GM19099 (cell line): ENCODE results near the gene HOMER1.

Experiments used
- POLR2A ChIP-seq: IDR thresholded peaks from 3 replicates; pipeline ENCODE4 v1.6.1; 2011; ENCODE audit warnings: low read depth; ENCODE audit not compliant: insufficient read length; ENCODE audit errors: extremely low read depth

Gene HOMER1

DNA sequence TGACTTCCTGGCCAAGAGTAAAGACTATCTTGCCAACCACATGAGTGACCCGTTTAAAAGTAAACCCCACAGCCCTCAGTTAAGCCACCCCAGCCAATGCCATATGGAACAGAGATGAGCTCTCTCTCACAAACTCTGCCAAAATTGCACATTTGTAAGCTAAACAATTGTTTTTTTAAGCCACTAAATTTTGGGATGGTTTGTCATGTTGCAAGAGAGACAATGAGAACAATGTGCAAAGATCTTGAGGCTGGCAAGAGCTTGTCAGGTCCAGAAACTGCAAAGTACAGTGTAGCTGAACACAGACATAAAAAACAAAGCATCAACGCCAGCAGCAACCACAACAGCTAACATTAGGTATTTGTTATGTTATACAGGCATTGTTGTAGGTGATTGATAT, 27.8 kb downstream of the HOMER1 start:
- no peak for TF ChIP-seq POLR2A

DNA sequence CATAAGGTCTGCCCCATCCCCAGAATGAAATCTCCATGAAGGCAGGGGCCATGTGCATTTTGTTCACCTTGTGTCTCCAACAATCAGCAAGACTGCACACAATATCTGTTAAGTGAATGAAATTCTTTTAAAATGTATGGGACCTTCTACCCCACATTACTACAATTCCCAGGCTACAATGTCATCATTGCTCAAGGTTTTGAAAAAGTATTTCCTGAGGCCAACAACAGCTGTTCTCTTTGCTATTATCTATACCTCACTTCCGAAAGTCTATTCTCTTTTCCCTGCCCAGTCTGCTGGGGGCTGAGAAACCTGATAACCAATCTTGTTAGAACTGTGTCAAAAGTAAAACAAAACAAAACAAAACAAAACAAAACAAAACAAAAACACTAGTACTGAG, 29.2 kb downstream of the HOMER1 start:
- TF ChIP-seq POLR2A, result no peak

DNA sequence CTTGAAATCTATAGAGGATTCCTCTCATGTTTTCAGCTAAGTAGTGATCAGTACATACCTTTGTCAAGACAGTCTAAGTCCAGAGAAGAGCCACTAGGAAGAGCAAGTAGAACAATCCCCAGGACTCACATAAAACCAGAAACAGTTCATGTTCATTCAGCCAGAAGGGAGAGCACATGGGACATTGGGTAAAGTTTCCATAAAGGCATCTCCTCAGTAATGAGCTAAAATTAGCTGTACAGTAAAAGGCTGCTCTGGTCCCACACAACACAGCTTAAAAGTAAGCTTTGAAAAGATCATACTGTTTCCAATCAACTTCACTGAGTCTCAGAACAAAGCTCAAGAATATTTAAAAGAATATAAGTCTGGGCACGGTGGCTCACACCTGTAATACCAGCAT, 32.4 kb downstream of the HOMER1 start:
- no peak for TF ChIP-seq POLR2A

DNA sequence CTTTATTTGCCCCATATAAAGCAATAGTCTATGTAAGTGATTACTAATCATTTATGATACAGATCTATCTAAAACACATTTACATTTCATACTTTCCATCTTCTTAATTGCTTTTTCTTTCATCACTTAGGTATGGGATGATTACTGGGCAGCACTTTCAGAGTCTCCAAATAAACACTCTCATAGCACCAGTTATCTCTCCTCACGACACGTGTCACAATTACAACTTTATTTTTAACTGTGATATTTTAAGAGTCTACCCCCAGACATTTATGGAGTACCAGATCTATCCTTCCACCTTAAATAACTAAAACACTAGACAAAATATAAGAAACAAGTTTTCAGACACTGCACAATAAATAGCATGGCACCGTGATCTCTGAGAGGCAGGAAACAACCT, 32.9 kb downstream of the HOMER1 start:
- TF ChIP-seq POLR2A, result no peak

DNA sequence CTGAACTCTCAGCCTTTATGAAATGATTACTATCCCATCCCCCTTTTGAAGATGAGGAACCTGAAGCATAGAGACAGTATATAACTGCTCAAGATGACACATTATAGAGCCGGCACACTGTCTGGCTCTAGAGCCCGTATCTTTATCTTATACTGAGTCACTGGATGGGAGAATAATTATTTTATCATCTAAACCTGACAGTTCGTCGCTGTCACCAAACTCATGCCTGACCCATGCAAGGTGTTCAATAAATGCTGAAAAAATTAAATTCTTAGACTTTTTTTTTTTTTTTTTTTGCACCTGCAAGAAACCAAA, 38.8 kb downstream of the HOMER1 start:
- no peak for TF ChIP-seq POLR2A

DNA sequence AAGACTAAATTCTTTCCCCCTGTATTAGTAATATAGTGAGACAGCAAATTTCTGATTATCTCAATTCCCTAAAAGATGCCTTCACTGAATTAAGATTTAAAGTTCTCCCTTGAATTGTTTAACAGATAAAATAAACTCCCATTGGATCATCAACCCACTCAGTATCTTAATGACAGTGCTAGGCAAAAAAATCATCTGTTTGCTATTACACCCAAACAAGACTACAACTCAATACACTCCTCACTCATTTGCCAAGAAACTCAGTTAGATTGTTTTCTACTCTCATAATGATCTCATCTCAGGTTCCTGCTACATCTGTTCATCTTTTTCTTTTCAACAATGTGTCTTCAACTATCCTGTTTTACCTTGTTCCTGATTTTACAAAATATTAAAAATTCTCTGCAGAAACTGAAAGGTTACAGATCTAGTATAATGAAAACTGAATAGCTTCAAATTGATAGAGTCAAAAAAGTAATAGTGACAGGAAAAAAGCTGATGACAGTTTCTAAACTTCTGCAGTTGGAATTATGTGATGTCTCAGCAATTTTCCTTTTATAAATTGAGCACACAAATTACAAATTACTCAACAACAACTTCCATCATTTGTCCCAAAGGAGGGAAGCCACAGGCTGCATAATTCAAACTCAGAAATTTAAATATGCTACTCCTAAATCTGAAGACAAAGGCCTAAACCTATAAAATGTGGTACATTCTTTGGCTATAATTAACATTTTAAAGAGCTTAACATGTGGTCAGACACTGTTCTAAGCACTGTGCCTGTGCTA, 39.4 kb downstream of the HOMER1 start:
- no peak for TF ChIP-seq POLR2A

DNA sequence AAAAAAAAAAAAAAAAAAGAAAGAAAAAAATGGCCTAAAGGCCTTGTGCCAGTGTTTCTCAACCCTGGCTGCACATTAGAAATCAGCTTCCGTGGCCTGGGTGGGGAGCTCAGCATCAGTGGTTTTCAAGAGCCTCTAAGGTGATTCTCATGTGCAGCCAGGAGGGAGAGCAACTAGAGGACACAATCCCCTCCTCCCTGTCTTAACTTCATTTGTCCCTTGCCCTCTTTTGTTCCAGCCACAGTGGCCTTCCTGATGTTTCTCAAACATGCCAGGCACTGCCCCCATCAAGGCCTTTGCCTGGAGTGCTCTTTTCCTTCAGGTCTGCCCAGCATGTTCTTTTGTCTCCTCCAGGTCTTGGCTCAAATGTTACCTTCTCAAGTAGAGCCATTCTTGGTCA, 42.4 kb downstream of the HOMER1 start:
- TF ChIP-seq POLR2A, result no peak

DNA sequence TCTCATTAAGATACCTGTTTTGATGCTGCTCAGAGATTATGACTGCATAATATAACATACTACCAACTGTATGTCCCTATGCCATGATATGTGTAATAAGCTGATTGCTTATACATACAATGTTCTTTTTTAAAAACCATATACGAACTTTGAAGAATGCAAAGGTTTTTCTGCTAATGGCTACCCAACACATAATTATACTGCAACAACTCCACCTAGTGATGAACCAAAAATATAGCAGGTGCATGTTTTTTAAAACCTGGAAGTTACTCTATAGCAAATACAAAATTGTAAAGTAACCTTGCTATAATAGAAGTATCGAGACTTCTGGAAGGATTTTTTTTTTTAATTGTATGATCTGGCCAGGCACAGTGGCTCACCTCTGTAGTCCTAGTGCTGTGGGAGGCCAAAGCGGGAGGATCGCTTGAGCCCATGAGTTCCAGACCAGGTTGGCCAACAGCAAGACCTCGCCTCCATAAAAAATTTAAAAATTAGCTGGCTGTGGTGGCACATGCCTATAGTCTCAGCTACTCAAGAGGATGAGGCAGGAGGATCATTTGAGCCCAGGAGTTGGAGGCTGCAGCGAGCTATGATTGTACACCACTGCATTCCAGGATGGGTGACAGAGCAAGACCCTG, 49.1 kb downstream of the HOMER1 start:
- TF ChIP-seq POLR2A, result no peak

DNA sequence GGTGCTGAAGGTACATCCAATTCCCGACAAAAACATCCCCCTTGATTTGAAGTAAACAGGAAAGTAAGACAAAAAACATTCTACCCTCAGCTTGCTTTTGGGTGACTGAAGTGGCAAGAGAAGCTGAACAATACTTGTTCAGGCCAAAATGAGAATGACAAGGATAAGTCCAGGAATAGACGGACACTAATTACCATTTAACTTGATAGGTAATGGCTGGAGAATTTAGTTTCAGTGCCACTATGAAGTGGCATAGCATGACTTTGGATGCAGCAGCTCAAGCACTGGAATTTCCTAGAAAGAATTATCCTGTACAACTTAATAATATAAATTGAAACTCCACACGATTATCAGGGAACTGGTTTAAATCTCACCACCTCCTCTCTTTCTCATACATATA, 49.7 kb downstream of the HOMER1 start:
- no peak for TF ChIP-seq POLR2A

DNA sequence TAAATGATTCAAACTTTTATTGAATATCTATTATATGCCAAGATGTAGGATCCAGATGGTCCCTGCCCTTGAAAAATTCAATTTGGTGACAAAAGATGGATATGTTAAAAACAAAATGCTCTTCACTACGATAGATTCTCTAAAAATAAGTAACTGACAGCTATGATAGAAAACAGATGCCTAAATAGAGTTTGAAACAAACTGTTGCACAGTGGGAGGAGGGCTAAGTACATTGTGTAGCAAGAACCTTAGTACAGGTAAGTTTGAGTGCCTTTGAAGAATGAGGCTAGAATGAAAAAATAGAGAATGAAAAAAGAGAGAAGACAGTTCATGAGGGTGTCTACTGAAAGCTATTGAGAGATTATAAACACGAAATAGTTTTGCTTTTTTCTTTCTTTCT, 54.3 kb downstream of the HOMER1 start:
- TF ChIP-seq POLR2A, result no peak

DNA sequence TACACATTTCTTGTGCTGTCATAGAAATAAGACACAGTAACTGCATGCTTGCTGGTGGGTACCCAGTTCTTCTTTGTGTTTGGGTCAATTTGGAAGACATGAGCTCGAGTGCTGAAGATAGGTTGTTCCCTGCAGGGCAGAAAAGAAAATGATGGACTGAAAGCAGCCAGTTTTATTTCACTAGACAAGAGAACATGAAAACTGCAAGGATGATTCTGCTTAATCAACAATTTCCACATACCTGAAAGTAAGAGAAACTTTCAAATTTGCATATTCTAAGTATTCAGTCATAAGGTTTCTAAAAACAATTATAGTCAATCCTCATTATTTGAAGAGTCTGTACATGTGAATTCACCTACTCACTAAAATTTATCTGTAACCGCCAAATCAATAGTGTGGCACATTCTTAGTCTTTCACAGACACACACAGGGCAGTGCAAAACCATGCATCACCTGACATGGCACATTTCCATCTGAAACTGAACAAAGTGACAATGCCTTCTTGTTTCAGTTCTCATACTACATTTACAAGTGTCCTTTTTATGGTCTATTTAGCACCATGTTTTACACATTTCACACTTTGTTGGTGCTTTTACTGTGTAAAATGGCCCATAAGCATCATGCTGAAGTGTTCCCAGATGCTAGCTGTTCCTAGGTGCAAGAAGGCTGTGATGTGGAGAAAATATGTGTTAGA, 56.9 kb downstream of the HOMER1 start:
- no peak for TF ChIP-seq POLR2A

DNA sequence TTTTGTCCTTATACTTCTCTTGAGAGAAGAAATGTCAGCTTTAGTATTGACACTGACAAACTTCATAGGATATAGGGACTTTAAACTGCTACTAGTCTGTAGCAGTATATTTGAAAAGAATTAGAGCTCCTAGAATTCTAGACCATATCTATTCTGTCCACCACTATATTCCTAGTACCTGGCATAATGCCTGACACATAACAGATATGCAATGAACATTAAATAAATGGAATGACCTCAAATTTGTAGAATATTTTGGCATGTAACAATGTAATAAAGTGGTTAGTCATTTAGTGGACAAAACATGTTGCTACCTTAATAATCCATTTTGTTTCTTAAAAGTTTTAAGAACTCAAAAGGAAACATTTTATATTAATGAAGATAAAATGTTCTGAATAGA, 57.5 kb downstream of the HOMER1 start:
- TF ChIP-seq POLR2A, result no peak

DNA sequence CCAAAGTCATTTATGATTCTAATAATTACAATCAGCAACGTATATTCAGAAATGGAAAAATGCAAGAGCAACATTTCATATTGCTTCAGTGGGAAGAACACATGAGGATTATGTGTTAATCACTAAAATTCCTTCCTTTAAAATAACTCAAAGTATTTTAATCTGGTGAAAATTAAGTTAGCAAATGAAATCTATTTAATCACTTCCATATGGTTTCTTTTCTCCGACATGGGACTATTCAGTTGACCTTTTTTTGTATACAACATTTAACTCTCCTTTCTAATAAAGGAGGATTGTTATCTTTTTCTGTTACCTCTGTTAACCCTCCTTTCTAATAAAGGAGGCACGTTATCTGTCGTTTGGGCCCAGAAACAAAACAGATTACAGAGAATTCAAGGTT, 59.9 kb downstream of the HOMER1 start:
- no peak for TF ChIP-seq POLR2A

DNA sequence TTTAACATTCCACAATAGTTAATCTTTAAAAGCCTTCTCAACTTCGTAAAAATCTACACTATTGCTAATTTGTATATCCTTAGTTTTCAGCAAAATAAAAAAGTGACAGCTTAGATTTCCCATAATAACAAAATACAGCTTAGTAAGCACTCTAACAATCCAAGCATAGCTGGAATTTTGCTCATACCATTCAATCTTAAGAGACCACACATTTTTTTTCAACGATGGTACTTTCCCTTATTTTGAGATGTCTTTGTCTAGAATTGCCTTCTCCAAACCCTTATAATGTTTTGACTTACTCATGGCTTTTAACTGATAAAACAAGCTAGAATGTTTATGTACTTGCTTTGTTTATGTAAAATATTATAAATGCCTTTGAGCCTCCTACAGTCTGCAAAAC, 65.6 kb downstream of the HOMER1 start:
- no peak for TF ChIP-seq POLR2A

DNA sequence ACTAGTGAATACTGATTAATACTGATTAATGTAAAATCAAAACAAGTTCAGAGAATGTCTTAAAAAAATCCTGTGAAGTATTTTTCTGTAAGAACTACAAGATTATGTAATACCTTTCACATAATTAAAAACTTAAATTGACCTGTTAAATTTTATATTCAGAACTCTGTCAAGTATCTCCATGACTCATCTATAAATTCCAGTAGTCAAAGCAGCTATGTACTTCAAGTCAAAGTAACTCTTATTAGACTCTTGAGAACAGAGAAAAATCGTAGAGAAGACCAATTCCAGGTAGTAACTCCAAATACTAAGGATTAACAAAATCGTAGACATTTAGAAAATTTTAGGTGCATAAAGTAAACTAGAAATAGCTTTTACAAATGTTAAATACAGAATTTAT, 77.1 kb downstream of the HOMER1 start:
- TF ChIP-seq POLR2A, result no peak

DNA sequence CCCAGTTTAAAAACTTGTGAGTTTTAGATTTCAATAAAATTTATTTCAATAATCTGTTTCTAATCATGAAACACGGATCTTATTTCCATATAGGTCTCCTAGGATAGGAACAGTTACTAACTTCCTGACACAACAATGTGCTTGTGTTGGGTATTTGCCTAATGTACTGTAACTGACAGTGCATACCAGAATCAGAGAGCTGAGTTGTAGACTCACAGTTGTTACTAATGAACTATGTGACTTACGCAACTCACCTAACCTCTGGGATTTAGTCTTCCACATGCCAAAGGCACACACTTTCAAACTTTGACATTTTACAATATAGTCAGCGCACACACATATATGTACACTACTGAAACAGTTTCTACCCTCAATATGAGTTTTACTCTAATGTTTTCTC, 77.7 kb downstream of the HOMER1 start:
- no peak for TF ChIP-seq POLR2A

DNA sequence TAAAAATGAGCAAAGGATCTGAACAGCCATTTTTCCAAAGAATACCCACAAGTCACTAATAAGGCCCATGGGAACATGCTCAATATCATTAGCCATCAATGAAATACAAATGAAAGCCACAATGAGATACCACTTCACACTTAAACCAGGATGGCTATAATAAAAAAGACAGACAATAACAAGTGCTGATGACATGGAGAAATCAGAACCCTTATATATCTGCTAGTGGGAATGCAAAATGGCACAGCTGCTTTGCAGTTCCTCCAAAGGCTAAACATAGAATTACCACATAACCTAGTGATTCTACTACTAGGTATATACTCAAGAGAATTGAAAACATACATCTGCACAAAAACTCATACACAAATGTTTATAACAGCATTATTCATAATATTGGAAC, 83.7 kb downstream of the HOMER1 start:
- TF ChIP-seq POLR2A, result no peak

DNA sequence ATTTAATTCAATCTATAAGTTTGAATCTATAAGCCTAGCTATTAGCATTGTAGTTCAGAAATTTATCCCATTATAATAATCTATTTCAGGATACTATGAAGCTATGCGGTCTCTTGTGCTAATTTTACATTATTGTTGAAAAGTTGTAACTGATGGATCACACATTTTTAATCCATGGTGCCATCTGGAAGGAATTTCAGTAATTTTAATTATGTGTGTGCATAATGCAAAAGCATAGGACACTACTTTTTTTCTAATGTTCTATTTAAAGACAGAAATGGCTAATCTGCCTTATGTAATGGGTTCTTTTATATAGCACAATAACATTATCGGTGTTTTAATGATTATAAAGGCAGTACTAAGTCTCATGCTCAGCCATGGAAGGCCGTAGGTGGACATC, 90.6 kb downstream of the HOMER1 start:
- TF ChIP-seq POLR2A, result no peak
